Panc1 (cell line): ENCODE measurements around the gene SLC2A11. TPM values are rescaled to one million over a fixed set of nuclear protein-coding genes. Genes with fewer than 3 reads are reported as not detected.
"Not testable (repeated sequence)": the region's sequence is repeated elsewhere in the genome, so short reads cannot be mapped to it uniquely, and the experiment has no call there.

Experiments used
- ATAC-seq: fragments of 200-7000 bp; cut with Tn5 transposase; 2 replicates; pipeline ENCODE4 v1.9.1; 2020; ENCODE audit warnings: mild to moderate bottlenecking, moderate library complexity
- BruUV-seq: library from RNA; stranded (reverse); fragments of 400-500 nt; replicated peaks from 2 replicates; lab custom pipeline; 2021; lab: Mats Ljungman, UMichigan
- CTCF ChIA-PET: fragments of 300-600 bp; sonication (Branson Sonifier 250); formaldehyde crosslinking; loops from one replicate; lab custom pipeline; 2022; ENCODE audit warnings: antibody characterized with exemption; lab: Charles Lee
- POLR2A ChIA-PET: fragments of 300-600 bp; sonication (Branson Sonifier 250); formaldehyde crosslinking; loops from one replicate; lab custom pipeline; 2022; ENCODE audit warnings: antibody characterized with exemption; lab: Charles Lee
- DNase-seq: peaks from one replicate; pipeline ENCODE4 v3.0.0-alpha.2; 2010; ENCODE audit warnings: low read depth, low spot score
- H3K27ac ChIP-seq: 2 replicates; pipeline ENCODE4 v1.5.1; 2011; ENCODE audit warnings: mild to moderate bottlenecking, low read length, inconsistent platforms
- H3K27me3 ChIP-seq: fragments of 200-500 bp; sonication (Bioruptor generic); 2 replicates; pipeline ENCODE4 v1.6.0; 2014; ENCODE audit warnings: low read length, inconsistent platforms; ENCODE audit not compliant: control insufficient read depth, insufficient read depth
- H3K36me3 ChIP-seq: fragments of 200-500 bp; sonication (Bioruptor generic); 2 replicates; pipeline ENCODE4 v1.5.1; 2014; ENCODE audit warnings: inconsistent platforms, mild to moderate bottlenecking, low read length, moderate library complexity; ENCODE audit not compliant: control insufficient read depth, insufficient read depth
- H3K4me1 ChIP-seq: 2 replicates; pipeline ENCODE4 v1.5.1; 2011; ENCODE audit warnings: inconsistent platforms, mild to moderate bottlenecking, low read length, moderate library complexity; ENCODE audit not compliant: control insufficient read depth, insufficient read depth
- H3K4me3 ChIP-seq, 2 experiments: 2 replicates each; pipeline ENCODE4 v1.5.1; 2011 to 2012; ENCODE audit warnings: low read depth in 2 of 2, low read length in 2 of 2, mild to moderate bottlenecking in 2 of 2, inconsistent platforms in 1 of 2, moderate library complexity in 1 of 2
- H3K9me3 ChIP-seq: fragments of 200-500 bp; sonication (Bioruptor generic); 2 replicates; pipeline ENCODE4 v1.5.1; 2014; ENCODE audit warnings: low read depth, mild to moderate bottlenecking, inconsistent platforms, low read length, moderate library complexity; ENCODE audit not compliant: control insufficient read depth, insufficient read depth
- POLR2AphosphoS5 ChIP-seq: IDR thresholded peaks from 2 replicates; pipeline ENCODE4 v1.6.1; 2012; ENCODE audit warnings: mild to moderate bottlenecking, low read depth, low read length, moderate library complexity
- REST ChIP-seq, 2 experiments: IDR thresholded peaks; 2 replicates each; pipeline ENCODE4 v1.6.1; 2011 to 2012; ENCODE audit warnings: low read depth in 2 of 2, control low read depth in 1 of 2, low read length in 1 of 2, mild to moderate bottlenecking in 1 of 2, moderate library complexity in 1 of 2; ENCODE audit not compliant: insufficient read depth in 1 of 2
- SIN3A ChIP-seq: IDR thresholded peaks from 2 replicates; pipeline ENCODE4 v1.6.1; 2012; ENCODE audit warnings: low read depth, mild to moderate bottlenecking, low read length, moderate library complexity, borderline replicate concordance; ENCODE audit not compliant: insufficient read depth
- TCF7L2 ChIP-seq: IDR thresholded peaks from 2 replicates; pipeline ENCODE4 v1.6.1; 2011; ENCODE audit warnings: mild to moderate bottlenecking, low read depth, low read length, inconsistent platforms
- in situ Hi-C: cut with HindIII; loops from 2 replicates; pipeline ENCODE4 v1.10.0; 2016; ENCODE audit warnings: low sequenced_read_pairs, low pct_unique_long_range_greater_than_20kb
- intact Hi-C: fragments of 100-400 bp; cut with micrococcal nuclease; formaldehyde crosslinking; loops from one replicate; pipeline ENCODE4 v1.10.0; 2022; ENCODE audit not compliant: unreplicated experiment
- total RNA-seq: library from RNA; stranded (reverse); gene quantifications from one replicate; pipeline ENCODE4 v1.2.1, GENCODE V29; 2021; ENCODE audit not compliant: unreplicated experiment
- TF ChIP-seq, protein P1 (sequence below): fragments of 450-650 bp; IDR thresholded peaks from 2 replicates; pipeline ENCODE4 v1.5.1; 2017; ENCODE audit warnings: mild to moderate bottlenecking

Gene SLC2A11
- total RNA-seq, 1 experiment from 2014 or later, result 33.8 TPM

DNA sequence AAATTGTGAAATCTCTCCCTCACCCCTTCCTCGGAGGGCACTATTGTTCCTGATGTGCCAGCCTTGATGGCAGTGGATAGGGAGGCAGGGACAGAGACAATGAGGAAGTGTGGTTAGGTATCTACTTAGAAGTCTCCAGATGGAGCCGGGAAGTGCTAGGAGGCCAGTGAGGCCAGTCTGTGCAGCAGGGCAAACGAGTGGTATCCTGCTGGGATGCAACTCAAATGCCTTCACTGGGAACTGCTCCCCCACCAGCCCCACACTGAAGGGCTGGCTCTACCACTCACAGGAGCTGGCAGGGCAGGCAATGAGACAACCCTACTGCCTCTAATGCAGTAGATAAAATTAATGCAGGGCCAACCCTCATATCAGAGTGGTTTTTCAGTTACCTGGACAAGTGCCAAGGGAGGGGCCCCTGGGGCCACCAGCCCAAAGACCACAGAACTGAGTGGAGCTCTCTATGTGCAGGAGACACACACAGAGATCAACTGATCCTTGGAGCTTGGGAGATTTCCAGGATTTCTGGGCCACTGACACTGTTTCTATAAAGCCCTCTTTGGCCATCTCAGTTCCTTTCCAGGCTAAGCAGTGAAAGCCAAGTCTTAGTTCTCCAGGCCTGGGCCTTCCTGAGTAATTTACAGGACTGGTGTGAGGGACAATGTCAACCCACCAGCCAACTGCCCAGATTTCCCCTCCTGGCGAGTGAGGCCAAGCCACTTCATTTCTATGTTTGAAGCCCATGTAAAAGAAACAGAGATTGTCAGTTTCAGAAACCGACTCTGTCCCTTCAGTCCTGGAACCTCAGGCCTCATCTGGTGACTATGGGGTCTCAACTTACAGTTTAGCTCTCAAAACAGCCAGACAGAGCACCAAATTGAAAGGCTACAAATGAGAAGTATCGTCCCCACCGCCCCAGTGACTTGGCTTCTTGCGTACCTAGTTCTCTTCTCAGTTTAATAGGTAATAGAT is 40.6 kb downstream of the SLC2A11 start:
- intact Hi-C loops, result no loop called here
- TF ChIP-seq POLR2AphosphoS5 (no peak; the same call in 1 of the 2 replicates), SIN3A (no peak), REST (IDR thresholded peaks at IDR 0.05; ENCODE audit: insufficient read depth in 1 of 2, low read depth in 2 of 2, low read length in 1 of 2) (no peak), TCF7L2 (no peak)
- TF ChIP-seq, protein P1, sequence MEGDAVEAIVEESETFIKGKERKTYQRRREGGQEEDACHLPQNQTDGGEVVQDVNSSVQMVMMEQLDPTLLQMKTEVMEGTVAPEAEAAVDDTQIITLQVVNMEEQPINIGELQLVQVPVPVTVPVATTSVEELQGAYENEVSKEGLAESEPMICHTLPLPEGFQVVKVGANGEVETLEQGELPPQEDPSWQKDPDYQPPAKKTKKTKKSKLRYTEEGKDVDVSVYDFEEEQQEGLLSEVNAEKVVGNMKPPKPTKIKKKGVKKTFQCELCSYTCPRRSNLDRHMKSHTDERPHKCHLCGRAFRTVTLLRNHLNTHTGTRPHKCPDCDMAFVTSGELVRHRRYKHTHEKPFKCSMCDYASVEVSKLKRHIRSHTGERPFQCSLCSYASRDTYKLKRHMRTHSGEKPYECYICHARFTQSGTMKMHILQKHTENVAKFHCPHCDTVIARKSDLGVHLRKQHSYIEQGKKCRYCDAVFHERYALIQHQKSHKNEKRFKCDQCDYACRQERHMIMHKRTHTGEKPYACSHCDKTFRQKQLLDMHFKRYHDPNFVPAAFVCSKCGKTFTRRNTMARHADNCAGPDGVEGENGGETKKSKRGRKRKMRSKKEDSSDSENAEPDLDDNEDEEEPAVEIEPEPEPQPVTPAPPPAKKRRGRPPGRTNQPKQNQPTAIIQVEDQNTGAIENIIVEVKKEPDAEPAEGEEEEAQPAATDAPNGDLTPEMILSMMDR, result no peak
- Histone ChIP-seq H3K27me3 (no peaks in the 10 kb centered on the region), H3K4me3 (no peak overlapping the region), H3K27ac (no peak overlapping the region), H3K4me1 (peaks cover 21% of the 10 kb centered on the region), H3K36me3 (peaks cover 6% of the 10 kb centered on the region; the same call in 1 of the 2 replicates), H3K9me3 (no peaks in the 10 kb centered on the region; the same call in 1 of the 2 replicates)
- in situ Hi-C loops, result no loop called here
- CTCF ChIA-PET, result no interaction called here
- ATAC-seq, result no peak
- POLR2A ChIA-PET, result interaction anchor here (0.6 kb wide), 1 partner anchor 12 kb away, joined by 4 read pairs; no protein-coding TSS in a partner anchor
- no TSS peak for BruUV-seq
- no peak for DNase-seq

DNA sequence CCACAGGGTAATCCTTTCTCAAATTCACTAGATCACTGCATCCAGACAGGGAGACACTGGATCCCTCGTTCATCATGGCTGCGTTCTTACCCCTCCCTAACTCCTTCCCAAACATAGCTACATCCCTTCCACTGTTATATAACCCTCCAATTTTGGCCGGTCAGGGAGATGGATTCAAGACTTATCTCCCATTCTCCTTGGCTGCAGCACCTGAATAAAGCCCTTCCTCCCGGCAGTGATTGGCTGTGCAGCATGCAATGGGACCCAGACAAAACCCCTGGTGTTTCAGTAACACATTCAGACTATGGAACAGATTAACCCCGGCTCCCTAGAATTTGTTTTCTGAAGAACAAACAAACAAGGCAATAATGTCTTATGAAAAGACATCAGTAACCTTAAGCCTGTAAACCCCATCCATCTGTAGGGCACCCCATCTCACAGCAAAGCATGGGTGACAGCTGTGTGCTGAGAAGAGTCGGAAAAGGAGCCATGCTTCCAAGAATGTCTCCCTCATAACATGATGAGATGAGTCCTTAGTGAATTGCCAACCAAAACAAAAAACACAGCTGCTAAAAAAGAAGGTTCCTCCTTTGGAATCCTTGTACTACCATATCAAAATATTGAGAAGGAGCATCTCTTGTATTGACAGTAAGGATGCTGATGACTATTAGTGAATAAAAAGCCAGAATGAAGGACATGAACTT is 41.5 kb downstream of the SLC2A11 start:
- ATAC-seq (no peak), DNase-seq (no peak)
- ChIA-PET POLR2A (no interaction called here), CTCF (no interaction called here)
- H3K4me1 ChIP-seq, result peaks cover 16% of the 10 kb centered on the region
- no TSS peak for BruUV-seq
- H3K27me3 ChIP-seq, result no peaks in the 10 kb centered on the region
- TF ChIP-seq, protein P1, result no peak
- no peak for TF ChIP-seq TCF7L2
- no peak for TF ChIP-seq POLR2AphosphoS5
- no peak for TF ChIP-seq REST (IDR thresholded peaks at IDR 0.05; ENCODE audit: insufficient read depth in 1 of 2, low read depth in 2 of 2, low read length in 1 of 2)
- no peak for TF ChIP-seq SIN3A
- intact Hi-C loops (no loop called here), in situ Hi-C loops (no loop called here)
- H3K36me3 ChIP-seq, result peaks cover 6% of the 10 kb centered on the region; the same call in 1 of the 2 replicates
- H3K4me3 ChIP-seq, result no peak overlapping the region
- no peak overlapping the region for H3K27ac ChIP-seq
- H3K9me3 ChIP-seq, result no peaks in the 10 kb centered on the region; the same call in 1 of the 2 replicates

DNA sequence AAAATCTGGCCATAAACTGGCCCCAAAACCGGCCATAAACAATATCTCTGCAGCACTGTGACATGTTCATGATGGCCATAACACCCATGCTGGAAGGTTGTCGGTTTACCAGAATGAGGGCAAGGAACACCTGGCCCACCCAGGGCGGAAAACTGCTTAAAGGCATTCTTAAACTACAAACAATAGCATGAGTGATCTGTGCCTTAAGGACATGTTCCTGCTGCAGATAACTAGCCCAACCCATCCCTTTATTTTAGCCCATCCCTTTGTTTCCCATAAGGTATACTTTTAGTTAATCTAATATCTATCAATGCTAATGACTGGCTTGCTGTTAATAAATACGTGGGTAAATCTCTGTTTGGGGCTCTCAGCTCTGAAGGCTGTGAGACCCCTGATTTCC is 42.6 kb downstream of the SLC2A11 start:
- H3K4me3 ChIP-seq, H3K27me3 ChIP-seq, intact Hi-C loops, H3K27ac ChIP-seq, CTCF ChIA-PET, ATAC-seq, POLR2A ChIA-PET, BruUV-seq, DNase-seq, H3K9me3 ChIP-seq, in situ Hi-C loops, H3K36me3 ChIP-seq: not testable (repeated sequence)
- H3K4me1 ChIP-seq, result peaks cover 16% of the 10 kb centered on the region
